GM12892 (cell line): ENCODE results near the gene MAGEC2.

ENCODE experiments used
- DNase-seq: peaks from one replicate; pipeline ENCODE4 v3.0.0; 2011; ENCODE audit not compliant: insufficient read length
- FAIRE-seq: peaks from 2 replicates; lab custom pipeline; 2011; peaks lifted over from hg19 to GRCh38; lab: Jason Lieb, UNC
- POLR2A ChIP-seq: IDR thresholded peaks from 2 replicates; pipeline ENCODE4 v1.6.1; 2011; ENCODE audit warnings: low read depth, low read length, control low read depth
- POLR2AphosphoS5 ChIP-seq: IDR thresholded peaks from 2 replicates; pipeline ENCODE4 v1.6.1; 2011; ENCODE audit warnings: low read depth, low read length, control low read depth
- TAF1 ChIP-seq: IDR thresholded peaks from 2 replicates; pipeline ENCODE4 v1.6.1; 2011; ENCODE audit warnings: low read depth, mild to moderate bottlenecking, control low read depth, low read length, borderline replicate concordance

The MAGEC2 gene

GRCh38 chrX:142184756-142185602, 20.1 kb downstream of the MAGEC2 start:
- FAIRE-seq (no peak), DNase-seq (no peak)
- no peak for TF ChIP-seq POLR2AphosphoS5
- no peak for TF ChIP-seq POLR2A
- no peak for TF ChIP-seq TAF1

DNA sequence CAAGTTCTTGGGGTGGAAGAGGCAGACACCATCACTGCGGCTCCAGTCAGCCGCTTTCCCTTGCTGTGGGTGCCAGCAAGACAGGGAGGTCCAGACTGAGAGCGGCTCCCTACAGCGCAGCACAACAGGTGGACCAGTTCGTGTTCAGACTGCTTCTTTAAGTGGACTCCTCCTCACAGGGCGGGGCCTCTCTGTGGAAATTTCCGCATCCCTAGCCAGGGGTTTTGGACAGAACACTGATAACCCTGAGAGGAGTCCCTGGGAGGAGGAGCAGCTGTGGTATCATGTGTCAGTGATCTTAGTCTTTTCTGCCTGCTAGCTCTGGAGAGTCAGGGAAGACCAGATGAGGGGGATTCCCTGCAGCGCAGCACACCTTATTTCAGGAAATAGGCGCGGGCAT, 48.5 kb downstream of the MAGEC2 start:
- no peak for TF ChIP-seq POLR2A
- TF ChIP-seq POLR2AphosphoS5: no peak
- no peak for TF ChIP-seq TAF1
- no peak for DNase-seq
- no peak for FAIRE-seq
